OCI-LY3 (cell line): ENCODE measurements around the gene SUPT6H.

ENCODE experiments used
- H2AFZ ChIP-seq: fragments of 200-600, 300-600 bp; shearing (Covaris generic); 2 replicates; pipeline ENCODE4 v1.6.0; 2014; ENCODE audit warnings: antibody characterized with exemption, low read depth, low read length
- H3K27ac ChIP-seq: fragments of 200-600, 300-600 bp; sonication (generic); 2 replicates; pipeline ENCODE4 v1.5.1; 2014; ENCODE audit warnings: mild to moderate bottlenecking, low read length, moderate library complexity, mixed read lengths
- H3K27me3 ChIP-seq: fragments of 200-600, 300-600 bp; sonication (generic); 2 replicates; pipeline ENCODE4 v1.6.1; 2014; ENCODE audit warnings: low read depth, low read length, mixed read lengths
- H3K36me3 ChIP-seq: fragments of 200-600, 300-600 bp; sonication (generic); replicated peaks from 2 replicates; pipeline ENCODE3; 2014; ENCODE audit warnings: low read depth, low read length, mixed read lengths
- H3K4me1 ChIP-seq: fragments of 300-600, 200-600 bp; sonication (generic); 2 replicates; pipeline ENCODE4 v1.6.1; 2014; ENCODE audit warnings: low read length, mixed read lengths
- H3K4me2 ChIP-seq: fragments of 200-600, 300-600 bp; sonication (generic); 2 replicates; pipeline ENCODE4 v1.6.1; 2014; ENCODE audit warnings: low read length, mixed read lengths
- H3K4me3 ChIP-seq: fragments of 300-600, 200-600 bp; sonication (generic); 2 replicates; pipeline ENCODE4 v1.5.1; 2014; ENCODE audit warnings: antibody characterized with exemption, mild to moderate bottlenecking, low read length, moderate library complexity
- H3K79me2 ChIP-seq: fragments of 300-600, 200-600 bp; shearing (Covaris generic); 2 replicates; pipeline ENCODE4 v1.6.1; 2014; ENCODE audit warnings: mild to moderate bottlenecking, low read length, mixed read lengths
- H3K9ac ChIP-seq: fragments of 300-600, 200-600 bp; shearing (Covaris generic); 2 replicates; pipeline ENCODE4 v1.6.0; 2014; ENCODE audit warnings: mild to moderate bottlenecking, low read length, moderate library complexity
- H3K9me3 ChIP-seq: fragments of 200-600, 300-600 bp; shearing (Covaris generic); 2 replicates; pipeline ENCODE4 v1.6.1; 2014; ENCODE audit warnings: low read length, mixed read lengths; ENCODE audit not compliant: insufficient read depth
- H4K20me1 ChIP-seq: fragments of 200-600, 300-600 bp; sonication (generic); 2 replicates; pipeline ENCODE4 v1.6.1; 2016; ENCODE audit warnings: low read length, mixed read lengths; ENCODE audit not compliant: insufficient read depth
- EZH2phosphoT487 ChIP-seq: fragments of 200-600 bp; shearing (Covaris generic); IDR thresholded peaks from 2 replicates; pipeline ENCODE4 v1.6.1; 2018; ENCODE audit warnings: antibody characterized with exemption, mixed run types, low read depth
- TF ChIP-seq, protein P1 (sequence below): fragments of 200-600, 300-600 bp; sonication (generic); IDR thresholded peaks from 2 replicates; pipeline ENCODE4 v1.5.1; 2014; ENCODE audit warnings: antibody characterized with exemption, low read length, low read depth

Gene SUPT6H

DNA sequence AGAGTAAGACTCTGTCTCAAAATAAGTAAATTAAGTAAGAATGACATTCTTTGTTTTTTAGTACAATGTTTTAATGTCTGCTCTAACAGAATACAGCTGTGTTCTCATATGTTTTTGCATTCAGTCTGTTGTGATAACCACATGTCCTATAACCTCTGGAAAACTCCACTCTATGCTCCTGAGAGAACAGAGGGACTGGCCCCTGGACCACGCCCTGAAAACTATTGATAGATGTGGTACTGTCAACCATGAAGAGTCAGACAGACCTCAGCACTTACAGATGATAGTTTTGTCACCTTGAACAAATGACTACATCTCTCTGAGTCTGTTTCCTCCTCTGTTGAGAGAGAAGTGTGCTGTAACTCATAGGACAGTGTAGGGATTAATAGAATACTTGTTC is 7.9 kb downstream of the SUPT6H start:
- peaks cover 49% of the 10 kb centered on the region for H3K36me3 ChIP-seq
- TF ChIP-seq EZH2phosphoT487 = no peak
- TF ChIP-seq, protein P1, sequence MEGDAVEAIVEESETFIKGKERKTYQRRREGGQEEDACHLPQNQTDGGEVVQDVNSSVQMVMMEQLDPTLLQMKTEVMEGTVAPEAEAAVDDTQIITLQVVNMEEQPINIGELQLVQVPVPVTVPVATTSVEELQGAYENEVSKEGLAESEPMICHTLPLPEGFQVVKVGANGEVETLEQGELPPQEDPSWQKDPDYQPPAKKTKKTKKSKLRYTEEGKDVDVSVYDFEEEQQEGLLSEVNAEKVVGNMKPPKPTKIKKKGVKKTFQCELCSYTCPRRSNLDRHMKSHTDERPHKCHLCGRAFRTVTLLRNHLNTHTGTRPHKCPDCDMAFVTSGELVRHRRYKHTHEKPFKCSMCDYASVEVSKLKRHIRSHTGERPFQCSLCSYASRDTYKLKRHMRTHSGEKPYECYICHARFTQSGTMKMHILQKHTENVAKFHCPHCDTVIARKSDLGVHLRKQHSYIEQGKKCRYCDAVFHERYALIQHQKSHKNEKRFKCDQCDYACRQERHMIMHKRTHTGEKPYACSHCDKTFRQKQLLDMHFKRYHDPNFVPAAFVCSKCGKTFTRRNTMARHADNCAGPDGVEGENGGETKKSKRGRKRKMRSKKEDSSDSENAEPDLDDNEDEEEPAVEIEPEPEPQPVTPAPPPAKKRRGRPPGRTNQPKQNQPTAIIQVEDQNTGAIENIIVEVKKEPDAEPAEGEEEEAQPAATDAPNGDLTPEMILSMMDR = no peak
- no peaks in the 10 kb centered on the region for H3K4me1 ChIP-seq
- H3K27ac ChIP-seq = no peak overlapping the region
- no peaks in the 10 kb centered on the region for H3K9me3 ChIP-seq
- peaks cover 9% of the 10 kb centered on the region; the same call in 1 of the 2 replicates for H4K20me1 ChIP-seq
- H3K9ac ChIP-seq = no peak overlapping the region
- no peak overlapping the region for H3K4me3 ChIP-seq
- H2AFZ ChIP-seq = no peak overlapping the region
- H3K27me3 ChIP-seq = no peaks in the 10 kb centered on the region
- H3K79me2 ChIP-seq = peaks cover 41% of the 10 kb centered on the region
- H3K4me2 ChIP-seq = no peak overlapping the region

DNA sequence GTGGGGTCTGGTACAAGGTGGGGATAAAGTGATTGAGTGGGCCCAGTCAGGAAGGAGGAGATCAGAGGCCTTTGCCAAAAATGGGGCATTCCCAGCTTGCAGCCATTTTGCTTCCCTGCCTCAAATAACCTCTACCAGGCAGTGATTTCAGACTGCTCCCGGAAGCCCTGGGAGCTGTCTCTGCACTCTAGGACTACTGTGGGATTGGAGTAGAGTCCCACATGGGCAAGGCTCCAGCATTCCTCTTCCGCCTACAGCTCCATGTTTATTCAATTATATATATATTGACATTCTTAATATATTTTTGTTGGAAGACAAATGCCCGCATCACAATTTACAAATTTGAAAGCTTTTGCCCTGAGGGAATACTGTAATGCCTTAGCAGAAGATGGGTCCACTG is 13.5 kb downstream of the SUPT6H start:
- H3K27me3 ChIP-seq = no peaks in the 10 kb centered on the region
- H3K36me3 ChIP-seq = peaks cover 60% of the 10 kb centered on the region
- H3K4me3 ChIP-seq = no peak overlapping the region
- no peak for TF ChIP-seq EZH2phosphoT487
- TF ChIP-seq, protein P1 = no peak
- H3K9me3 ChIP-seq = no peaks in the 10 kb centered on the region
- H4K20me1 ChIP-seq = no peaks in the 10 kb centered on the region
- no peak overlapping the region for H3K9ac ChIP-seq
- H3K27ac ChIP-seq = no peak overlapping the region
- no peaks in the 10 kb centered on the region for H3K79me2 ChIP-seq
- H3K4me1 ChIP-seq = no peaks in the 10 kb centered on the region
- no peak overlapping the region for H3K4me2 ChIP-seq
- no peak overlapping the region for H2AFZ ChIP-seq

DNA sequence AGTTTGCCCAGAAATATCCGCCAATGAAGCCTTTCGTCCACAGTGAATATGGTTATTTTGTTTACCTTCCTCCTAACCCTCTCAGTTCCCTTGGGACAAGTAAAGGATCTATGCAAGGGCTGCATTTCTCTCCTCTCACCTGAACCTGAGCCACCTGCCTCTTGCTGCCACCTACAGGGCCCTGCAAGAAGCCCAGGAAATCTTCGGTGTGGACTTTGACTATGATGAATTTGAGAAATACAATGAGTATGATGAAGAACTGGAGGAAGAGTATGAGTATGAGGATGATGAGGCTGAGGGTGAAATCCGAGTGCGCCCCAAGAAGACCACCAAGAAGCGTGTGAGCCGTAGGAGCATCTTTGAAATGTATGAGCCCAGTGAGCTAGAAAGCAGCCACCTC is 14.0 kb downstream of the SUPT6H start:
- H3K27ac ChIP-seq = no peak overlapping the region
- TF ChIP-seq, protein P1 = peak; percentile 35
- no peak for TF ChIP-seq EZH2phosphoT487
- H3K79me2 ChIP-seq = no peaks in the 10 kb centered on the region
- no peaks in the 10 kb centered on the region for H3K27me3 ChIP-seq
- H2AFZ ChIP-seq = no peak overlapping the region
- no peaks in the 10 kb centered on the region for H3K9me3 ChIP-seq
- no peak overlapping the region for H3K4me3 ChIP-seq
- peaks cover 57% of the 10 kb centered on the region for H3K36me3 ChIP-seq
- no peaks in the 10 kb centered on the region for H4K20me1 ChIP-seq
- H3K4me2 ChIP-seq = no peak overlapping the region
- H3K4me1 ChIP-seq = no peaks in the 10 kb centered on the region
- H3K9ac ChIP-seq = no peak overlapping the region

DNA sequence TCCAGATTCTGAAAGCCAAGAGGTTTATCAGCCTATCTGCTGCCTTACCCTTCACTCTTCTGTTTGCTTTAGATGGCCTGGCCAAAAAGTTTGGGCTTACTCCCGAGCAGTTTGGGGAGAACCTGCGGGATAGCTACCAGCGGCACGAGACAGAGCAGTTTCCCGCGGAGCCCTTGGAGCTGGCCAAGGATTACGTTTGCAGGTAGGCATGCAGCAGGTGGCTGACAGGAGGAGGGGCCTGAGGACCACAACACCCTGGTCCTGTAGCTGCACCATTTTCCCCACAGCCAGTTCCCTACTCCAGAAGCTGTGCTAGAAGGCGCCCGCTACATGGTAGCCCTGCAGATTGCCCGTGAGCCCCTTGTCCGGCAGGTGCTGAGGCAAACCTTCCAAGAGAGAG is 20.6 kb downstream of the SUPT6H start:
- TF ChIP-seq EZH2phosphoT487 = no peak
- TF ChIP-seq, protein P1 = no peak
- Histone ChIP-seq H3K36me3 (peaks cover 66% of the 10 kb centered on the region), H3K9ac (no peak overlapping the region)

More for the DNA sequence above, 20.6 kb downstream of the SUPT6H start:
- H3K4me1 ChIP-seq = no peaks in the 10 kb centered on the region
- H2AFZ ChIP-seq = no peak overlapping the region
- H4K20me1 ChIP-seq = no peaks in the 10 kb centered on the region
- H3K79me2 ChIP-seq = no peaks in the 10 kb centered on the region
- H3K9me3 ChIP-seq = no peaks in the 10 kb centered on the region
- no peaks in the 10 kb centered on the region for H3K27me3 ChIP-seq
- H3K27ac ChIP-seq = no peak overlapping the region
- H3K4me3 ChIP-seq = no peak overlapping the region
- no peak overlapping the region for H3K4me2 ChIP-seq
